ENCODE measurements around the gene PRICKLE1.

PRICKLE1 gene

GRCh38 chr12:42589465-42590329, at the start of gene PRICKLE1:
Gene PRICKLE1, minus strand, starts transcription at chr12:42589746. Its CDS starts 117,230 bp downstream, at chr12:42472516.
- DNase-seq, result no peak

DNA sequence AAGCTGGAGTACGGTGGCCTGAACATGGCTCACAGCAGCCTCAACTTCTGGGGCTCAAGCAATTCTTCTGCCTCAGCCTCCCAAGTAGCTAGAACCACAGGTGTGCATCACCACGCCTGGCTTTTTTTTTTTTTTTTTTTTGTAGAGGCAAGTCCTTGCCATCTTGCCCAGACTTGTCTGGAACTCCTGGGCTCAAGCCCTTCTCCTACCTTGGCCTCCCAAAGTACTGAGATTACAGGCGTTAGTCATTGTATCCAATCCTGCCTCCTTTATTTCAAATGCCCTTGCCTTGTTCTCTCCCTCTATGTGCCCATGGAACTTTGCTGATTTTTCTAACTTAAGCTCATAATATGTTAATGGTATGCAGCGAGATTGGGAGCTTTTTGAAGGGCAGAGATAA, 49.2 kb upstream of the PRICKLE1 start:
- DNase-seq, result no peak

DNA sequence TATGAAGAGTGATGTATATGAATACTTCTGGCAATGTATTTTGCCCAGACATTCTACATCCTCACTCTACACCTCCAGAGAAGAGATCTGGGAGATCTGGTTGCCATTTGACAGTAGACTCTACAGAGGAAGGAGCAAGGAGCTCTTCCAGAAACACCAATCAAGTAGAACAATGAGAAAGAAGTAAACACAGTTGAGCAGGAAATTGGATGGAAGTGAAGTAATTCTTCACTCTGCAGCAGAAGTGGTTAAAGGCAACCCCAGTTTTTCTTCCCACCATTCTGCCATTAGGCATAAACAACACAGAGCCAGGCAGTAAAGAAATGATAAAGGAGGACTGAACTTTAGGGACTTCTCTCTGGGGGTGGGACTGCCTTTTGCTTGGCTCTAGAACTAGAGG, 48.5 kb upstream of the PRICKLE1 start:
- DNase-seq, result no peak

GRCh38 chr12:42636993-42637392, 47.4 kb upstream of the PRICKLE1 start:
- no peak for DNase-seq

DNA sequence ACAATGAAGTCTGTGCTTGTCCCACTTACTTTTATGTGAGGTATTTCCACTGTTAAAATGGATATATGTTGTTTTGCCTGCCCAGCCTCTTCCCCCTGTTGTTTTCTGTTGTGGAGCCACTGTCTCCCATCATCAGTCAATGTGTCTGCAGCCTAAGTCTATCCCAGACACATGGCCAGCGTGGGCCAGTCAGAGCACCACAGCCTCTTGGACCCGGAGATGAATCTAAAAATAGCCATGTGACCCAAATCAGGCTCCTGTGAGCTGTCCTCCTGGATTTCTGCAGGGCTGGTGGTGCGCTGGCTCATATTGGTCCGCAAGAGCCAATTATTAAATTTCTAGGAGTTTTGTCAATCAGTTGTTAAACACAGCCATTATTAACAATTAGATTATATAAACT, 44.0 kb upstream of the PRICKLE1 start:
- DNase-seq, result no peak

DNA sequence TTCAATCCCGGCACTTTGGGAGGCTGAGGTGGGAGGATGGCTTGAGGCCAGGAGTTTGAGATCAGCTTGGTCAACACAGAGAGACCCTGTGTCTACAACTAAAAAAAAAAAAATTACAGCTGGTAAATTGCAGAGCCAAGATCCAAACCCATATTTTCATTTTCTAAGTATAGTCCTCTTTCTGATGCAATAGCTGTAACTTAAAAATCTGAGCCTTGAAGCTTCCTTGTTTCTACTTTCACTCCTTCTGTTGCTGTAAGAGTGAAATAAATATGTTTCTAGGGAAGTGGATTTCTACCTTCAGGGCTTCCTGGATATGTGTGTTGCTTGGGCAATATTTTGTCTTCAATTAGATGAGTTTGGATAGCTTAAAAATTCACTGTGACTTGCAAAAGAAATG, 42.0 kb upstream of the PRICKLE1 start:
- no peak for DNase-seq

DNA sequence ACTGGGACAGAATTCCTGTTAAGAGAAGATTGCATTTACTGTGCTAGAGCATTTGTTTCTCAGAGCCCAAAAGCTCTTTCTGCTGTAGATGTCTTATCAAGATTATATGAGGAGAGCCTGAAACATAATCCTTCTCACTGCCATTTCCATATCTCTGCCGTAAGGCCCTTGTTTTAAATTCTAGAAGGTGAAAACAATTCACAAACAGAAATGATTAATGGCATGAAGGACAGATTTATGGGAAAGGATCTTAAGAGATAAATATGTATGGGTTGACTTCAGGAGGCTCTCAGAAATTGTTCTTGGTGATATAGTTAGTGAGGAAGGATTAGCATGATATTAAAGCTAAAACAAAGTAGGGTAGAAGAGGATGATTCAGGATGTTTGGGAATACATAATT, 40.8 kb upstream of the PRICKLE1 start:
- no peak for DNase-seq

GRCh38 chr12:42627151-42627550, 37.6 kb upstream of the PRICKLE1 start:
- no peak for DNase-seq

DNA sequence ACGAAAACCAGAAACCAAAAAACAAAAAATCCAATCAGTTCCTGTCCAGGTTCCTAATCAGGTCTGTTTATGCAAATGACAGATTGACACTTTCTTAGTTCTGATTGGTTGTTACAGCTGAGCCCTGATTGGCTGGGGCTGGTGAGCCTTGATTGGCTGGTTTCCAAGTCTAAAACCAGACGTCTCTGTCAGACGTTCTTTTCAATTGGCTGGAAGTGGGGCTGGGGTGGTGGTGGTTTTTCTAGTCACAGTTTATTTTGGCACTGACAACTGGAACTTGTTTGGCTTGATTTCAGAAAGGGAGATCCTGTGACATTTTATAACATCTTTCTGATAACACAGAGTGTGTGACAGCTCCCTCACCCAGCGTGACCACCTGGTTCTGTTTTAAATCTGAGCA, 36.1 kb upstream of the PRICKLE1 start:
- DNase-seq, result no peak

GRCh38 chr12:42617622-42618021, 28.1 kb upstream of the PRICKLE1 start:
- DNase-seq, result no peak

DNA sequence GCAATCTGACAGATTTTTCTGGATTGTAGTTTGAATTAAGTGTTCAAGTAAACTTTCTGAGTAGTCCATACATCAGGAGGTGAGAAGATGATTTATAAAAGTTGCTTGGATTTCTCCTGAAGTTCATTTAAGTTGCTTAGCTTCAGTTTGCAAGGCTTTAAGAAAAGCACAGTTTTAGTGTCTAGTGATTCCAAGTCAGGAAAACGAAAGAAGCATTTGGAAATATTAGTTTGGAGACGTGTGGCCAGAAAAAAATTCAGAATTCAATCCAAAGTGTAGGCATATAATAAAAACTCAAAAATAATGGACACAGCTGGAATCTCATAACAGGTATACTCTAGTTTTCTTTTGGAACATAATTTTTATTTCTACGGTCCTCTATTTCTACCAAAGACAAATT, 25.5 kb upstream of the PRICKLE1 start:
- no peak for DNase-seq

GRCh38 chr12:42612231-42612613, 22.7 kb upstream of the PRICKLE1 start:
- DNase-seq, result no peak

GRCh38 chr12:42611571-42612230, 22.2 kb upstream of the PRICKLE1 start:
- DNase-seq, result no peak

DNA sequence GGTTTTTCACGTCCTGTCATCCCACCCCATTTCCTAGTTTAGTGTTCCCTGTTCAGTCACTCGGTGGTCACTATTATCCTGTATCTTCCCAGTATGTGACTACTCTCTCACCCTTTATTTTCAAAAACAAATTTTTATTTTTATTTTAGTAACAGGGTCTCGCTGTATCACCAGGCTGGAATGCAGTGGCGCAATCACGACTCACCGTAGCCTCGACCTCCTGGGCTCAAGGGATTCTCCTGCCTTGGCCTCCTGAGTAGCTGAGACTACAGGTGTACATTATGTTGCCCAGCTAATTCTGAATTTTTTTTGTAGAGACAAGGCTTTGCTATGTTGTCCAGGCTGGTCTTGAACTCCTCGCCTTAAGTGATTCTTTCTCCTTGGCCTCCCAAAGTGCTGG, 20.1 kb upstream of the PRICKLE1 start:
- DNase-seq, result no peak

GRCh38 chr12:42608196-42608825, 18.8 kb upstream of the PRICKLE1 start:
- no peak for DNase-seq

GRCh38 chr12:42607584-42608058, 18.1 kb upstream of the PRICKLE1 start:
- no peak for DNase-seq

DNA sequence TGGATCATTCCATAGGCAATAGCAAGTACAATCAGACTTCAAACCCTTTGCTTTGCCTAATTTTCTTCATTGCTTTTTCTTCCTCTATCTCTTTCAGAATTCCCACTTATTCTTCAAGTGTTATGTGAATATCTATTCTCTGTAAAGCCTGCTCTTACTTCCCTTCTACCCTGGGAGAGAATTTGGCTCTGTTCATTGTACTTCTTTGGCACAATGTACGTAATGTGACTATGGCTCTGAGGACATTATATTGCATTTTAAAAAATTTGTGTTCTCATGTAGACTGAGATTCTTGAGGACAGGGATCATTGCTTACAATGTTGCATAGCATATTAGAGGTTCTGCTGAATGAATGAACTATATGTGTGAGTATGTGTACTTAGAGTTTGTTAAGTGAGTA, 16.9 kb upstream of the PRICKLE1 start:
- no peak for DNase-seq

- no peak for DNase-seq
Measured at GRCh38 chr12:42605685-42606084, 16.1 kb upstream of the PRICKLE1 start.

DNA sequence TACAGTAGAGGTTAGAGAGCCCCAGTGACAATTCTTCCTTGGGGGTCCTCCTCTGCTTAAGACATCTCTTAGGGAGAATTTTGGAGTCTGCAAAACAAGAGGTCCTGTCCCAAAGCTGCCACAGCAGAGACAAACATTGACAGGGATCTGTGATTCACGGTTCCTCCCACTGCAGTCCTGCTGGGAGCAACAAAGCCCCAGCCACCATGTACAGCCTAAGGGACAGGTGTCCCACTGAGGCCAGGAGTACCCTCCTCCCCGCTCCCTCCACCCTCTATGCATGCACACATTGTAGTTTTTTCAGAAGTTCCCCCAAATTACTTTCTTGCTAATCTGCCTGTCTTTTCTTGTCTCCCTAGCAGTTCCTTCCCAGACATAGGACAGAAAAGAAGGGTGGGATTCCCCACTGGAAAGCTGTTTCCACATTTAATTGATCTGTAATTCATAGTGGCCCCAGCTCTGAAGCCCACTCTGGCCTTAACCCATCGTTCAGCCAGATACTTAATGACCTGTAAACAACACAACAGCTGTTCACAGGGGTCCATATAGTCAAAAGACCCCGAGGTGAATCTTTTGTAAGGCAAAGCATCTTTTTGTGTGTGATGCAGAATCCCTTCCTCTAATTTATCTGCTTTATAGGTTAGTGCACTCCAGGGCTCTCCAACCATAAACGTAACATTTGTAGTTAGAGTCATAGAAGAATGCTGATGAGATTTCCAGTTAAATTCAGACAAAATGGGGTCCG, 13.9 kb upstream of the PRICKLE1 start:
- no peak for DNase-seq

DNA sequence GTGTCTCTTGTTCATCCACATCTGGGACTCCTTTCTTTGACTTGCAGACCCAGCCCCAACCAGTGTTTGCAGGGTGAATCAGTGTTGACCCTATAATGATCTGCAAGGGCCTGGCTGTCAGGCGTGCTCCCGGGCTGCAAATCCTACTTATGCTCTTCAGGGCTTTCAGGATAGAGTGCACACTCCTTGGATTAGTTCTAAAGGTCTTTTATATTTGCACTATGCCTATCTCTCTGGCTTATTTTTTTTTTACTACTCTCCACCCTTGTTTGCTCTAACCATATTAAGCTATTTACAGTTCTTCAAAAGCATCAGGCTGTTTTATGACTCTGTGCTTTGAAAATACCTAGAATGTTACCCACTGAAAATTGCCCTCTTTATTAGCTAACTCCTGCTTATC, 4.3 kb upstream of the PRICKLE1 start:
- no peak for DNase-seq

GRCh38 chr12:42590330-42590934, 886 bp upstream of the PRICKLE1 start:
- DNase-seq, result no peak

Measured in NCI-H2029 treated with DMSO at 0.1 percent for 48 hours (cell line).